Activated B cell treated with CpG ODN at 0.5 μM for 24 hours (primary cell): ENCODE data around the gene EML1. TPM values are rescaled to one million over a fixed set of nuclear protein-coding genes. Genes with fewer than 3 reads are reported as not detected.

Experiments used
- ATAC-seq: fragments of 200-7000 bp; cut with Tn5 transposase; one replicate; pipeline ENCODE4 v1.10.0; 2021; ENCODE audit warnings: low read depth, mild to moderate bottlenecking, moderate library complexity
- CTCF ChIA-PET: fragments of 350-600 bp; sonication (Branson Sonifier 250); formaldehyde crosslinking; loops from one replicate; lab custom pipeline; 2021; ENCODE audit warnings: antibody characterized with exemption; lab: Charles Lee
- POLR2A ChIA-PET: fragments of 350-600 bp; sonication (Branson Sonifier 250); formaldehyde crosslinking; loops from one replicate; lab custom pipeline; 2021; ENCODE audit warnings: antibody characterized with exemption; lab: Charles Lee
- DNase-seq: peaks from one replicate; pipeline ENCODE4 v3.0.0; 2022
- H3K27ac Mint-ChIP-seq: one replicate; pipeline ENCODE4 v1.8.0; 2020; ENCODE audit warnings: mixed read lengths
- H3K27me3 Mint-ChIP-seq: one replicate; pipeline ENCODE4 v1.8.0; 2021; ENCODE audit warnings: mixed read lengths
- H3K36me3 Mint-ChIP-seq: one replicate; pipeline ENCODE4 v1.8.0; 2021; ENCODE audit warnings: low read depth, mixed read lengths
- H3K4me1 Mint-ChIP-seq: one replicate; pipeline ENCODE4 v1.8.0; 2021; ENCODE audit warnings: mixed read lengths
- H3K4me3 Mint-ChIP-seq: one replicate; pipeline ENCODE4 v1.8.0; 2020; ENCODE audit warnings: mild to moderate bottlenecking, mixed read lengths
- H3K9me3 Mint-ChIP-seq: one replicate; pipeline ENCODE4 v1.8.0; 2020; ENCODE audit warnings: mixed read lengths
- intact Hi-C: fragments of 100-400 bp; cut with micrococcal nuclease; formaldehyde crosslinking; loops from one replicate; pipeline ENCODE4 v1.15.1; 2024
- total RNA-seq: library from RNA; stranded (reverse); gene quantifications from 2 replicates; pipeline ENCODE4 v1.2.3, GENCODE V29; 2022
- TF ChIP-seq, protein P1 (sequence below): fragments of 200-600 bp; IDR thresholded peaks from one replicate; pipeline ENCODE4 v1.8.0; 2022; ENCODE audit warnings: antibody characterized with exemption, mild to moderate bottlenecking

Gene EML1
- total RNA-seq, 1 donor from 2014 or later = not detected

DNA sequence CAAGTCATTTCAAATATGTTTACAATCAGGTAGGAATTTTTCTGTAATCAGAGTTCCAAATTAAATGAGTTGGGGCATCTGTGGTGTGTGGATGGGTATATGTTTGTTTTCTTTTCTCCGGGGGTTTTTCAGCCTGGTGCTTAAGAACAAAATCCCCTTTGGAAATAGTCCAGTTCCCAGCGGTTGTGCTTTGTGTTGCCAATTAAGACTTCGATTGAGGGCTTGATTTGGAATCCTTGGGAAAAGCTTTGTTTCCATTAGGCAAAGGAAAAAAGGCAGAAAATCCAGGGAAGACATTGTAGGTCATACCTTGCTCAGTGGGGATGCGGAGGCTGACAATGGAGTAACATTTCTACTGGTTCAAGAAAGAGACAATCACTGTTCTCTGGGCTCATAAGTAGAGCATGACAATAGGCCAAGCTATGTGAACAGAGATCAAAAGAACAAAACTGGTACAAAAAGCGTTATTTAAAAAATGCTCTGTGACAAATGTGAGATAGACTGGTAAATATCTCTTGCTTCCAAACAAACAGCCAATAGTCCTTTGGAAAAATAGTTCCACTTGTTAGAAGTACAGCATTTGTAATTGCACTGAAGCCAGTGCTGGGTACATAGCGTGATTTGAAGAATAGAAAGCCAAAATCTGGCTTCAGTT is 79.7 kb downstream of the EML1 start:
- DNase-seq (no peak), ATAC-seq (no peak)
- no peaks in the 10 kb centered on the region for H3K4me1 Mint-ChIP-seq
- CTCF ChIA-PET = no interaction called here
- H3K27ac Mint-ChIP-seq = no peak overlapping the region
- H3K4me3 Mint-ChIP-seq = no peak overlapping the region
- POLR2A ChIA-PET = no interaction called here
- H3K9me3 Mint-ChIP-seq = peaks cover 4% of the 10 kb centered on the region
- TF ChIP-seq, protein P1, sequence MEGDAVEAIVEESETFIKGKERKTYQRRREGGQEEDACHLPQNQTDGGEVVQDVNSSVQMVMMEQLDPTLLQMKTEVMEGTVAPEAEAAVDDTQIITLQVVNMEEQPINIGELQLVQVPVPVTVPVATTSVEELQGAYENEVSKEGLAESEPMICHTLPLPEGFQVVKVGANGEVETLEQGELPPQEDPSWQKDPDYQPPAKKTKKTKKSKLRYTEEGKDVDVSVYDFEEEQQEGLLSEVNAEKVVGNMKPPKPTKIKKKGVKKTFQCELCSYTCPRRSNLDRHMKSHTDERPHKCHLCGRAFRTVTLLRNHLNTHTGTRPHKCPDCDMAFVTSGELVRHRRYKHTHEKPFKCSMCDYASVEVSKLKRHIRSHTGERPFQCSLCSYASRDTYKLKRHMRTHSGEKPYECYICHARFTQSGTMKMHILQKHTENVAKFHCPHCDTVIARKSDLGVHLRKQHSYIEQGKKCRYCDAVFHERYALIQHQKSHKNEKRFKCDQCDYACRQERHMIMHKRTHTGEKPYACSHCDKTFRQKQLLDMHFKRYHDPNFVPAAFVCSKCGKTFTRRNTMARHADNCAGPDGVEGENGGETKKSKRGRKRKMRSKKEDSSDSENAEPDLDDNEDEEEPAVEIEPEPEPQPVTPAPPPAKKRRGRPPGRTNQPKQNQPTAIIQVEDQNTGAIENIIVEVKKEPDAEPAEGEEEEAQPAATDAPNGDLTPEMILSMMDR = no peak
- intact Hi-C loops = no loop called here
- peaks cover 35% of the 10 kb centered on the region for H3K27me3 Mint-ChIP-seq
- no peaks in the 10 kb centered on the region for H3K36me3 Mint-ChIP-seq

DNA sequence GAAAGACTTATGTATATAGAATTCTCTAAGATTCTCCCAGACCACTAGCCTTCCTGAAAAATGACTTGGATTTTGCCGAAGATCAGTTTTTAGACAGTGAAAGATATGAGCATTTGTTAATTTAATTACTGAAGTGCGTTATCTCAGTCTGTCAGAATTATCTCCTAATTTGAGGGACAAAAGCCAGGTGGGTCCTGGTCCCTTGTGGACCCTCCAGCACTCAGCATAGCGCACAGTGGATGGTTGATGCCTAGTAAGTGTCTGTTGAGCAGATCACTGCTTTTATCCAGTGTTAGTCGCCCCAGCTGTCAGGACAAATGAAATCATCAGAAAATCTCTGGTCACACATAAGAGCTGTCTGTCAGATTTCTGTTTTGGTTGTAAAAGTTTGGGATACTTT is 80.4 kb downstream of the EML1 start:
- Mint-ChIP-seq H3K4me3 (no peak overlapping the region), H3K9me3 (peaks cover 4% of the 10 kb centered on the region), H3K27me3 (peaks cover 35% of the 10 kb centered on the region), H3K36me3 (no peaks in the 10 kb centered on the region), H3K4me1 (no peaks in the 10 kb centered on the region), H3K27ac (no peak overlapping the region)
- DNase-seq = no peak
- CTCF ChIA-PET = no interaction called here
- ATAC-seq = no peak
- TF ChIP-seq, protein P1 = no peak
- intact Hi-C loops = no loop called here
- POLR2A ChIA-PET = no interaction called here

DNA sequence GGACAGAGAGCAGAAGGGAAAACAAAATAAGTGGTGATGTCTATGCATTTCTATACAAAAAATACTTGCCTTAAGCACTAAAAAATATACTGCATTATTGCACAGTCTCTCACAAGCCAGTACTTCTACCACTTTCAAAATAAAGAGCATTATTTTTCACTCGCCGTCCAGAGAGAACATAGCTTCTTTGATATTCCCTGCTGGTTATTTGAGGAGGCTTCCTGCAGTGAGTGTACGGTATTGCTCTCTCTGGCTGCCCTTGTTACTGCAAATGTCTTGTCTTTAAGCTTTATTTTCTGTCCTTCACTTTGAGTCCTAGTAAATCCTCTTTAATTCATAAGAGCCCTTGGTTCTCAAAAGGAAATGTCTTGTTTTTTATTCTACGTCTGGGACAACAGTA is 81.1 kb downstream of the EML1 start:
- no peaks in the 10 kb centered on the region for H3K4me1 Mint-ChIP-seq
- ATAC-seq (no peak), DNase-seq (no peak)
- TF ChIP-seq, protein P1 = no peak
- peaks cover 35% of the 10 kb centered on the region for H3K27me3 Mint-ChIP-seq
- H3K27ac Mint-ChIP-seq = no peak overlapping the region
- POLR2A ChIA-PET = no interaction called here
- H3K4me3 Mint-ChIP-seq = no peak overlapping the region
- no peaks in the 10 kb centered on the region for H3K36me3 Mint-ChIP-seq
- H3K9me3 Mint-ChIP-seq = peaks cover 4% of the 10 kb centered on the region
- CTCF ChIA-PET = no interaction called here
- intact Hi-C loops = no loop called here

DNA sequence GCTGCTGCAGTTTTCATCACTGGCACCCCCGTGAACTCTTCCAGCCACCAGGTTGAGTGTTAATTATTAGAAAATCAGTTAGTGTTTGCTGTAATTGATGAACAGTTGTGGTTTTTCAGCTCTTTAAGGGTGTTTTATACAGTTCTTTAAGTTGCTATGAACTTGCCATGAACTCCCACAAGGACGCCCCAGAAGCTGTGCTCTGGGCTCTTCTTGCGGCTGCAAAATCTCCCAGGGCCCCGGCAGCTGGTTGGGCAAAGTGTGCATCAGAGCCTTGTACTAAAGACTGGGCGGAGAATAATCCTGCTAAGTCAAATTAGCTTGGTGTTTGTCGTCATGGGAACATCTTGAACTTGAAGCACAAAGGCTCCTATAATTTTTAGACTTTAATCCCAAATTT is 82.2 kb downstream of the EML1 start:
- Mint-ChIP-seq H3K4me3 (no peak overlapping the region), H3K27me3 (peaks cover 34% of the 10 kb centered on the region), H3K27ac (no peak overlapping the region), H3K4me1 (no peaks in the 10 kb centered on the region), H3K9me3 (peaks cover 4% of the 10 kb centered on the region), H3K36me3 (no peaks in the 10 kb centered on the region)
- intact Hi-C loops = no loop called here
- CTCF ChIA-PET = no interaction called here
- no peak for ATAC-seq
- no peak for DNase-seq
- TF ChIP-seq, protein P1 = no peak
- POLR2A ChIA-PET = no interaction called here

DNA sequence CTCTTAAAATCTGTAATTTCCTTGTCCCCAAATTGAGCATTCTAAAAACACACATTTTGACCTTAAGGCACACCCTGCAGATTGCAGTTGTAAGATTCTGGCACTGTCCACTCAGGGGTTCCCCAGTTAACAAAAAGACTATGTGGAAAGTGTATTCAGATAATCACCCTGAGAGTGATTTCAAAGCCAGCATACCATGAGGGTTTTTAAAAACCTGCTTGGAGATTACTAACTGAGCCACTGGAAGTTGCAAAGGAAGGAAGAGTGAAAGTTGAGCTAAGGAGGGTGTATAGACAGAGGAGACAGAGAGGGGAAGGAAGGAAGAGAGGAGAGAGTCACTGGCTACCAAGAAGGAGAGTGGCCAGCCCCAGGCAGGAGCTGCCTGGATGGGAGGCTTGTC is 82.6 kb downstream of the EML1 start:
- peaks cover 37% of the 10 kb centered on the region for H3K27me3 Mint-ChIP-seq
- no peaks in the 10 kb centered on the region for H3K36me3 Mint-ChIP-seq
- no peak for DNase-seq
- no peaks in the 10 kb centered on the region for H3K4me1 Mint-ChIP-seq
- TF ChIP-seq, protein P1 = no peak
- H3K4me3 Mint-ChIP-seq = no peak overlapping the region
- H3K27ac Mint-ChIP-seq = no peak overlapping the region
- peaks cover 4% of the 10 kb centered on the region for H3K9me3 Mint-ChIP-seq
- POLR2A ChIA-PET = no interaction called here
- ATAC-seq = no peak
- intact Hi-C loops = no loop called here
- CTCF ChIA-PET = no interaction called here
